ENCODE data around the gene FARP1. TPM values are rescaled to one million over a fixed set of nuclear protein-coding genes. Genes with fewer than 3 reads are reported as not detected.

FARP1 gene
- total RNA-seq, 4 donors from 2014 or later = 1.5 to 10.3 (median 6.4) TPM

DNA sequence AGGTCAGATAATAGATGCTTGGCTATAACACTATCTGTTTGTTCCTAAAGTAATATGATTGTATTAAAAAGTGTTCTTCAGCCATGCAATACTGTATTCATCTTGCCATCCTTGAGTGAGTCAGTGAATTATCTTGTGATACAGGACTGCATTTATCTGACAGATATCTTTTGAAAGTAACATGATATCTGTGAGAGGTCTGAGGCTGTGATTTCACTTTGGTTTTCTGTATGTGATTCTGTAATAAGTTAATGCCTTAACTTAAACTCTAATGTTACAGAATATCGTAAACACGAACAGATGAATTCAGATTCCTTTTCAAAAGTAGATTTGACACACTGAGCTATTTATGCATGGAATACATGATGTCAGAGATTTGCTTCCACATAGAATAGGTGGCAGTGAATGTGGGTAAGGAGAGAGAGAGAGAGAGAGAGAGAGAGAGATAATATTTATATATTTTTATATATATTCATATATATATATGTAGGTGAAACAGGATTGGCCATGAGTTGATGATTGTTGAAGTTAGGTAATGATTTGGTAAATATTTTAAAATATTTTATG, 132.1 kb downstream of the FARP1 start:
- intact Hi-C loops (cut with DNase I) = no loop called here
- DNase-seq = no peak
- Histone ChIP-seq H3K4me3 (no peak overlapping the region), H3K36me3 (no peaks in the 10 kb centered on the region), H3K27me3 (no peaks in the 10 kb centered on the region), H3K9me3 (no peaks in the 10 kb centered on the region), H3K27ac (no peak overlapping the region), H3K4me1 (peaks cover 0 to 11% (median 0%) of the 10 kb centered on the region in 3 donors)
- 65 to 91% methylated on average over 2 of the region's 2 CpGs for WGBS, 2 donors
- TF ChIP-seq, protein P1, sequence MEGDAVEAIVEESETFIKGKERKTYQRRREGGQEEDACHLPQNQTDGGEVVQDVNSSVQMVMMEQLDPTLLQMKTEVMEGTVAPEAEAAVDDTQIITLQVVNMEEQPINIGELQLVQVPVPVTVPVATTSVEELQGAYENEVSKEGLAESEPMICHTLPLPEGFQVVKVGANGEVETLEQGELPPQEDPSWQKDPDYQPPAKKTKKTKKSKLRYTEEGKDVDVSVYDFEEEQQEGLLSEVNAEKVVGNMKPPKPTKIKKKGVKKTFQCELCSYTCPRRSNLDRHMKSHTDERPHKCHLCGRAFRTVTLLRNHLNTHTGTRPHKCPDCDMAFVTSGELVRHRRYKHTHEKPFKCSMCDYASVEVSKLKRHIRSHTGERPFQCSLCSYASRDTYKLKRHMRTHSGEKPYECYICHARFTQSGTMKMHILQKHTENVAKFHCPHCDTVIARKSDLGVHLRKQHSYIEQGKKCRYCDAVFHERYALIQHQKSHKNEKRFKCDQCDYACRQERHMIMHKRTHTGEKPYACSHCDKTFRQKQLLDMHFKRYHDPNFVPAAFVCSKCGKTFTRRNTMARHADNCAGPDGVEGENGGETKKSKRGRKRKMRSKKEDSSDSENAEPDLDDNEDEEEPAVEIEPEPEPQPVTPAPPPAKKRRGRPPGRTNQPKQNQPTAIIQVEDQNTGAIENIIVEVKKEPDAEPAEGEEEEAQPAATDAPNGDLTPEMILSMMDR (IDR thresholded peaks at IDR 0.05) = no peak
- no peak for TF ChIP-seq POLR2A (IDR thresholded peaks at IDR 0.05)

DNA sequence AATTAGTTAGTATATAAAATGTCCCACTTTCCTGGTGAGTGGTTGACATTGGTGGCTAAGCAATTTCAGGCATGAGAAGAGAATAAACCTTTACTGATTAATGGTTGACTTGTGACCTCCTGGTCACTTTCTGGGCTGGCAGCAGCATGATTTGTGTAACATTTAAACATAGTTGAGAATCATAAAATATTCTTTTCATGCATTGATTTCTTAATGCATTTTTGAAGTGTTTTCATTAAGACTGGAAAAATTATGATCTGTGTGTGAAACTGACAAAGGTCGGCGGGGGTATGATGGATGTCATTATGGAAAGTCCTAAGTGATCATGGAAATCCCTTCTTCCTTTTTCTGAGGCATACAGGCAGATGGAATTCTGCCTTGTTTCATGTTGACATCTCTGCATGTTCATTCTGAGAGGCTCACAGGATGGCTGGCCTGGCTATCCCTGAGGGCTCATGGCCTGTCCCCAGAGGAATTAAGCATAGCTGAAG, 132.8 kb downstream of the FARP1 start:
- no peak overlapping the region for H3K27ac ChIP-seq
- H3K9me3 ChIP-seq = no peaks in the 10 kb centered on the region
- peaks cover 0 to 14% (median 0%) of the 10 kb centered on the region in 3 donors for H3K4me1 ChIP-seq
- TF ChIP-seq, protein P1 (IDR thresholded peaks at IDR 0.05) = no peak
- no peak for TF ChIP-seq POLR2A (IDR thresholded peaks at IDR 0.05)
- no peaks in the 10 kb centered on the region for H3K27me3 ChIP-seq
- no peak overlapping the region for H3K4me3 ChIP-seq
- WGBS, 2 donors = 57 to 91% methylated on average over 2 of the region's 2 CpGs
- DNase-seq = no peak
- no peaks in the 10 kb centered on the region for H3K36me3 ChIP-seq
- intact Hi-C loops (cut with DNase I) = no loop called here

DNA sequence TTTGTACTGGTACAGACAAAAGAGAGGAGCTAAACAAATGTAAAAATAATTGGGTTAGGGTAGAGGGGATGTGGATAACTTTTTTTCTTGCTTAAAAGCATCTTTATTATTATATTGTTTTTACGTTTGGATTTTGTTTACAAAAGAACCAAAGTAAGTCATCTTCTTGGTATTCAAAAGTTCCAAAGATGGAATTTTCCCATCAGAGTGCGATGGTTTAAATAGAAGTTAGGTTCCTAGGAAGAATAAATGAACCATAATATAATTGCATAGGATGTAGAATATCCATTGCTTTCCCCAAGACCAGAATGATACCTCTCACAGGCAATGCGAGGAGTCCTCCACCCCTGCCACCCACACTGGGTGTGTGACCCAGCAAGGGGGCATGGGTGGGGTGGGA, 133.6 kb downstream of the FARP1 start:
- no peaks in the 10 kb centered on the region for H3K27me3 ChIP-seq
- no peak overlapping the region for H3K4me3 ChIP-seq
- DNase-seq = no peak
- H3K9me3 ChIP-seq = no peaks in the 10 kb centered on the region
- peaks cover 0 to 14% (median 0%) of the 10 kb centered on the region in 3 donors for H3K4me1 ChIP-seq
- no peak for TF ChIP-seq POLR2A (IDR thresholded peaks at IDR 0.05)
- TF ChIP-seq, protein P1 (IDR thresholded peaks at IDR 0.05) = no peak
- 81 to 83% methylated on average over 3 of the region's 3 CpGs for WGBS, 2 donors
- no peaks in the 10 kb centered on the region for H3K36me3 ChIP-seq
- no peak overlapping the region for H3K27ac ChIP-seq
- intact Hi-C loops (cut with DNase I) = no loop called here

DNA sequence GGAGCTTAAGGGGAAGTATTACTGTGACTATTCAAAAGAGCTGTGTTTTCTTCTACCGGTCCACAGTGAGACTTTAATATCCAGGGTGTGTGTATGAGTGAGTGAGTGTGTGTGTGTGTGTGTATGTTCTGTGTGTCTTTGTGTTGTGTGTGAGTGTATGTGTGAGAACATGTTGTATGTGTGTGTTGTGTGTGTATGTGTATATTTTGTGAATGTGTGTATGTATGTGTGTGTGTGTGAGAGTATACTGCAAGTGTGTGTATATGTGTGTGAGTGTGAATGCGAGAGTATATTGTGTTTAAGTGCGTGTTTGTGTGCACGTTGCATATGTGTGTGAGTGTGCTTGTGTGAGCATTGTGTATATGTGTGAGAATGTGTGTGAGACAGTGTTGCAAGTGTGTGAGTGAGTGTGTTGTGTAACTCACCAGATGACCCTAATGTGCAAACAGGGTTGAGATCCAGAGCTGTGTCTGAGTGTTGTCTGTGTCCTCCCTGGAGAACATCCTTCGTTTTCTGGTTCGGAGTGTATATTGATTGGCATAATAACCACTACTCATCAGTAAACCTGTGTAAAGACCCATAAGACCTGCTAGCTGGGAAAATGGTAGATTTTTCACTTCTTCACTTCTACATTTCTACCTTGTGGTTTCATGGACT, 135.3 kb downstream of the FARP1 start:
- H3K9me3 ChIP-seq = no peaks in the 10 kb centered on the region
- H3K27ac ChIP-seq = no peak overlapping the region
- TF ChIP-seq POLR2A (IDR thresholded peaks at IDR 0.05) = no peak
- TF ChIP-seq, protein P1 (IDR thresholded peaks at IDR 0.05) = no peak
- H3K4me1 ChIP-seq = peaks cover 0 to 14% (median 0%) of the 10 kb centered on the region in 3 donors
- WGBS, 2 donors = 86 to 91% methylated on average over 6 of the region's 6 CpGs
- intact Hi-C loops (cut with DNase I) = no loop called here
- DNase-seq = no peak
- no peak overlapping the region for H3K4me3 ChIP-seq
- no peaks in the 10 kb centered on the region for H3K27me3 ChIP-seq
- no peaks in the 10 kb centered on the region for H3K36me3 ChIP-seq

DNA sequence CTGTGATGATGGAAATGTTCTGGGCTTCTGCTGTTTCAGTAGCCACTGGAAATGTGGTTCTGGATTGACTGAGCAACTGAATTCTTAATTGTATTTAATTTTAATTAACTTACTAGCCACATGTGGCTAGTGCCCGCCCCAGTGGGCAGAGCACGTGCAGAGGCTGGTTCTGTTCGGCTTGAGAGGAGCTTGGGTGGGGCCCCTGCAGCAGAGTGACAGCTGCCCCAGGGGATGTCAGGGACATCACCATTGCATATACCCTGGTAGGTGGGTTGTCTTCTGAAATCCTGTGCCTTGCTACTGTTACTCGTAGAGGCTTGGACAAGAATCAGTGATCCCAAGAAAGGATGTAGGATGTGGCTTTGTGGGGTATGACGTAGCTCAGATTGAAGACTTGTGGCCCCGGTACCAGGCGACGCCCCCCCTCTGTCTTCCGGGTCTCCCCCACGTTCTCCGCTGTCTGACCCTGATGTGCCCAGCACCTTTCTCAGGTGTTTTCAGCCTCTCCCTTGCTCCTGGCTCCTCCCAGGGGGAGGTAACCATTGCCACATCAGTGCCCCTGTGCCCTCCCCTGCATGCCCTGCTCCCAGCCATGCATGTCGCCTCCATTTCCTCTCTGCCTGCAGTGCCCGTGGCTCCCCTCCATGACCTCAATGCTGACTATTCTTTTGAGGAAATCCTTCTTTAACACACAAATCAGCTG, 136.7 kb downstream of the FARP1 start:
- Histone ChIP-seq H3K4me1 (peaks cover 0 to 10% (median 0%) of the 10 kb centered on the region in 3 donors), H3K9me3 (no peaks in the 10 kb centered on the region), H3K36me3 (no peaks in the 10 kb centered on the region), H3K27ac (no peak overlapping the region), H3K27me3 (no peaks in the 10 kb centered on the region), H3K4me3 (peak overlapping the region in 1 of 4 donors; percentile 13)
- intact Hi-C loops (cut with DNase I) = no loop called here
- DNase-seq = no peak
- 61 to 67% methylated on average over 10 to 12 of the region's 13 CpGs for WGBS, 2 donors
- TF ChIP-seq, protein P1 (IDR thresholded peaks at IDR 0.05) = no peak
- no peak for TF ChIP-seq POLR2A (IDR thresholded peaks at IDR 0.05)
